ENCODE measurements around the gene MYBPC2.

Gene MYBPC2

GRCh38 chr19:50422397-50423278 is 10.1 kb upstream of the MYBPC2 start:
- in situ Hi-C loops (cut with HindIII; ENCODE audit: low sequenced_read_pairs): no loop called here
- TF ChIP-seq, protein P1, sequence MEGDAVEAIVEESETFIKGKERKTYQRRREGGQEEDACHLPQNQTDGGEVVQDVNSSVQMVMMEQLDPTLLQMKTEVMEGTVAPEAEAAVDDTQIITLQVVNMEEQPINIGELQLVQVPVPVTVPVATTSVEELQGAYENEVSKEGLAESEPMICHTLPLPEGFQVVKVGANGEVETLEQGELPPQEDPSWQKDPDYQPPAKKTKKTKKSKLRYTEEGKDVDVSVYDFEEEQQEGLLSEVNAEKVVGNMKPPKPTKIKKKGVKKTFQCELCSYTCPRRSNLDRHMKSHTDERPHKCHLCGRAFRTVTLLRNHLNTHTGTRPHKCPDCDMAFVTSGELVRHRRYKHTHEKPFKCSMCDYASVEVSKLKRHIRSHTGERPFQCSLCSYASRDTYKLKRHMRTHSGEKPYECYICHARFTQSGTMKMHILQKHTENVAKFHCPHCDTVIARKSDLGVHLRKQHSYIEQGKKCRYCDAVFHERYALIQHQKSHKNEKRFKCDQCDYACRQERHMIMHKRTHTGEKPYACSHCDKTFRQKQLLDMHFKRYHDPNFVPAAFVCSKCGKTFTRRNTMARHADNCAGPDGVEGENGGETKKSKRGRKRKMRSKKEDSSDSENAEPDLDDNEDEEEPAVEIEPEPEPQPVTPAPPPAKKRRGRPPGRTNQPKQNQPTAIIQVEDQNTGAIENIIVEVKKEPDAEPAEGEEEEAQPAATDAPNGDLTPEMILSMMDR (IDR thresholded peaks at IDR 0.05; ENCODE audit: low read depth, low read length): no peak
- DNase-seq (ENCODE audit: low read depth, low spot score): no peak
- H3K4me3 ChIP-seq (ENCODE audit: low read depth, low read length): no peak overlapping the region

DNA sequence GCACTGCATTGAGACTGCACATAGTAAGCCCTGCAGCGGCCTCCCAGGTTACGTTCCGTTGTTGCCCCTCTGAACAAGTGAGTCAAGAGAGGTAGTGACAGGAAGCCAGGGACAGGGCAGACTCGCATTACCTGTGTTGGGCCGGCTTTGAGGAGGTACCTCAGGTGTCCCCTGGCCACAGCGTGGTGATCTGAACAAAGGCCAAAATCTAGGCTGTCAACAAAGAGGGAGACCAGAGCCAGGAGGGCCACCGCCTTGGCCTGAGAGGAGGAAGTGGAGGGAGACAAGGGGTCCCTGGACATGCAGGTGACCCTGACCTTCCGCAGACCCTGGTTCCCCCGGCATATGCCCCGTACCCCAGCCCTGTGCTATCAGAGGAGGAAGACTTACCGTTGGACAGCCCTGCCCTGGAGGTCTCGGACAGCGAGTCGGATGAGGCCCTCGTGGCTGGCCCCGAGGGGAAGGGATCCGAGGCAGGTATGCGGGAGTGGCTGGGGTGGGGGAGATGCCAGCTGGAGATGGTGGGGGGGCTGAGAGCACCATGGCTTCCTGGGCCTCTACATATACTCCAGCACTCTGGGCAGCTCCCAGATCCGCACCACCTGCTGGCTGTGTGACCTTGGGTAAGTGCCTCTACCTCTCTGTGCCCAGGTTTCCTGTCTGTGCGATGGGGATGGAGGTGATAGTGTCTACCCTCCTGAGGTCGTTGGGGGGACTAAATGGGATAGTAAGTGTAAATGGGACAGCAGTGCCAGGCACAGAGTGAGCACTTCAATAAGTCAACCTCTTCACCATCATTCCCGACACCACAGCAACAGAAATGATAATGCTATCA is 9.2 kb upstream of the MYBPC2 start:
- no peak overlapping the region for H3K4me3 ChIP-seq (ENCODE audit: low read depth, low read length)
- no peak for DNase-seq (ENCODE audit: low read depth, low spot score)
- in situ Hi-C loops (cut with HindIII; ENCODE audit: low sequenced_read_pairs): no loop called here
- TF ChIP-seq, protein P1 (IDR thresholded peaks at IDR 0.05; ENCODE audit: low read depth, low read length): no peak

- DNase-seq (ENCODE audit: low read depth, low spot score): no peak
- TF ChIP-seq, protein P1 (IDR thresholded peaks at IDR 0.05; ENCODE audit: low read depth, low read length): no peak
- no peak overlapping the region for H3K4me3 ChIP-seq (ENCODE audit: low read depth, low read length)
- in situ Hi-C loops (cut with HindIII; ENCODE audit: low sequenced_read_pairs): no loop called here
Observed at GRCh38 chr19:50425581-50425980, 7.1 kb upstream of the MYBPC2 start.

DNA sequence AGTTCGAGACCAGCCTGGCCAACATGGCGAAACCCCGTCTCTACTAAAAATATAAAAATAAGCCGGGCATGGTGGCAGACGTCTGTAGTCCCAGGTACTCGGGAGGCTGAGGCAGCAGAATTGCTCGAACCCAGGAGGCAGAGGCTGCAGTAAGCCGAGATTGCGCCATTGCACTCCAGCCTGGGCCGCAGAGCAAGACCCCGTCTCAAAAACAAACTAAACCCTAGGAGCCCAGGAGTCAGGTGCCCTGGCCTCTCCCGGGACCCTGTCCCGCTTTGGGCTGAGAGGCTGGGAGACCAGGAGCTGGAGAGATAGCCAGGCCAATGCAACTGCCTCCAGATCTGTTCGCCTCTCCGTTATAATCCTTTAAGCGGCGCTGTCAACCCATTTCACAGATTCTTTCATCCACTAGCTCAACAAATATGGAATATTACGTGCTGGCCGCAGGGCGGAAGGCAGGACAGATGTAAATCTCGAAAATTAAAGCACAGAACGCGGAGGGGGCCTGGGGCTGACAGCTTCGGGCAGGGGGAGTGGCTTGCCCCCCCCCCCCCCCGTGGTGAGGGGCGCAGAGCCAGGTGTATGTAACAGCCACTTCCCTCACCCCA is 5.3 kb upstream of the MYBPC2 start:
- H3K4me3 ChIP-seq (ENCODE audit: low read depth, low read length): no peak overlapping the region
- no peak for DNase-seq (ENCODE audit: low read depth, low spot score)
- in situ Hi-C loops (cut with HindIII; ENCODE audit: low sequenced_read_pairs): no loop called here
- TF ChIP-seq, protein P1 (IDR thresholded peaks at IDR 0.05; ENCODE audit: low read depth, low read length): no peak

- peak; percentile 72 for DNase-seq (ENCODE audit: low read depth, low spot score)
- H3K4me3 ChIP-seq (ENCODE audit: low read depth, low read length): no peak overlapping the region
- in situ Hi-C loops (cut with HindIII; ENCODE audit: low sequenced_read_pairs): no loop called here
- TF ChIP-seq, protein P1 (IDR thresholded peaks at IDR 0.05; ENCODE audit: low read depth, low read length): no peak
Observed at GRCh38 chr19:50427997-50428425, 4.7 kb upstream of the MYBPC2 start.

DNA sequence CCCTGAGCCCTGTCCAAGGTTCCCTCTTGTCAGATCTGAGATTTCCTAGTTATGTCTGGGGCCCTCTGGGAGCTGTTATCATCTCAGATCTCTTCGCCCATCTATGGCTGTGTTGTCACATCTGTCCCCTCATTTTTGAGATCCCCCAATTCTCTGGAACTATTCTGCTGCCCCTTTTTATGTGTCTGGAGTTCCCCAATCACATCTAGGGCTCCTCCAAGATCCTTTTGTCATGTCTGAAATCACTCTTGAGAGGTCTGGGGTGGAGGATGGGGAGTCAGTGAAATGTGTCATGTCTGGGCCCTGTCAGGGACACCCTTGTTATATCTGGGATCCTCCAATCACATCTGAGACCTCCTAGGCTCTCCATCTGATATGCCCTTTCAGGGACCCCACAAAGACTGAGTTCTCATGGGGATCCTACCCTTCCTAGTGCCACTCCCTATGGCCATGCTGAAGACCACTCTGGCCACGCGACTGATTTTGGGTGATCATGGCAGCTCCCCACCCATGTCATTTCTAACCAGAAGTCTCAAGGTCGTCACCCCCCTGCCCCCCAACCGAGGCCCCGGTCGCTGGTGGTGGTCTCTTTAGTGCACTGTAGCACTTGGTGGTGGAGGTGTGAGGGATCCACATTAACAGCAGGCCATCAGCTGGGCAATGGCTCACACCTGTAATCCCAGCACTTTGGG is 3.8 kb upstream of the MYBPC2 start:
- TF ChIP-seq, protein P1 (IDR thresholded peaks at IDR 0.05; ENCODE audit: low read depth, low read length): no peak
- no peak overlapping the region for H3K4me3 ChIP-seq (ENCODE audit: low read depth, low read length)
- in situ Hi-C loops (cut with HindIII; ENCODE audit: low sequenced_read_pairs): no loop called here
- DNase-seq (ENCODE audit: low read depth, low spot score): no peak
